Renal cortex interstitium (tissue), 11 donors: ENCODE data around the gene FZR1. TPM values are rescaled to one million over a fixed set of nuclear protein-coding genes. Genes with fewer than 3 reads are reported as not detected.

Experiments
- DNase-seq, 11 donors: peaks; one replicate each; pipeline ENCODE4 v3.0.0-alpha.2; 2013; ENCODE audit warnings: low read depth in 9 of 11, low spot score in 4 of 11; ENCODE audit errors: extremely low read depth in 1 of 11
- polyA plus RNA-seq, 3 donors: library from polyadenylated mRNA; unstranded; fragments of 120-200 nt; gene quantifications; one replicate each; pipeline ENCODE4 v1.2.1, GENCODE V29; 2013; ENCODE audit not compliant: insufficient read length in 3 of 3

Gene FZR1
- polyA plus RNA-seq, 3 donors: 41.8 to 65.0 (median 55.1) TPM

DNA sequence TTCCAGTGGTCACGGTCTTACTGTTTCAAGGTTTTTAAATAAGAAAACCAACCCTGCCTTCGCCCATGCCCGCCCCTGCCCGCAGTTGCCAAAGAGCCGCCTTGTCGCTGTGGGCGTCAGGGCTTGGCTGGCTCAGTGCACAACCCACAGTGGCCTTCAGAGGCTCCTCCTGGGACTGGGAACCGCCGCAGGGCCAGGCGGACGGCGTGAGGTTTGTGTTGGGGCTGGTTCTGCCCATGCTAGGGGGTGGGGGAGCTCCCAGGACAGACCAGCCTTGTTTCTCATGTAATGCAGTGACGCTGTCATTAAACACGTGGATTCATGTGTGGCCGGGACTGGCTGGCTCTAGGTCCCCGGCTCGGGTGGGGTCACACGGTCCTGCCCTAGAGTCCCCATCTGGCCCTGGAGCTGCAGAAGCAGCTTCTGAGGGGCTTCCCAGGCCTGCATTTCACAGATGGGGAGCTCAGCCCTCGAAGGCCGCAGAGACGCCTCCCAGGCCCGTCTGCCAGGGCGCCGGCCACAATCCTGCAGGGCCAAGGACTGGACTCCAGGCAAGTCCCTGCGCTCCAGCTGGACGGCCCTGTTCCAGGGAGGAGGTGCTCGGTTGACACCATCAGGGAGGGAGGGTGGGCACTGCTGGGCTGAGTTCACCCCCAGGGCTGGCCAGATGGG, 30.5 kb downstream of the FZR1 start:
- no peak for DNase-seq

- no peak for DNase-seq
These were observed 31.0 kb downstream of the FZR1 start for GRCh38 chr19:3537101-3537437.

DNA sequence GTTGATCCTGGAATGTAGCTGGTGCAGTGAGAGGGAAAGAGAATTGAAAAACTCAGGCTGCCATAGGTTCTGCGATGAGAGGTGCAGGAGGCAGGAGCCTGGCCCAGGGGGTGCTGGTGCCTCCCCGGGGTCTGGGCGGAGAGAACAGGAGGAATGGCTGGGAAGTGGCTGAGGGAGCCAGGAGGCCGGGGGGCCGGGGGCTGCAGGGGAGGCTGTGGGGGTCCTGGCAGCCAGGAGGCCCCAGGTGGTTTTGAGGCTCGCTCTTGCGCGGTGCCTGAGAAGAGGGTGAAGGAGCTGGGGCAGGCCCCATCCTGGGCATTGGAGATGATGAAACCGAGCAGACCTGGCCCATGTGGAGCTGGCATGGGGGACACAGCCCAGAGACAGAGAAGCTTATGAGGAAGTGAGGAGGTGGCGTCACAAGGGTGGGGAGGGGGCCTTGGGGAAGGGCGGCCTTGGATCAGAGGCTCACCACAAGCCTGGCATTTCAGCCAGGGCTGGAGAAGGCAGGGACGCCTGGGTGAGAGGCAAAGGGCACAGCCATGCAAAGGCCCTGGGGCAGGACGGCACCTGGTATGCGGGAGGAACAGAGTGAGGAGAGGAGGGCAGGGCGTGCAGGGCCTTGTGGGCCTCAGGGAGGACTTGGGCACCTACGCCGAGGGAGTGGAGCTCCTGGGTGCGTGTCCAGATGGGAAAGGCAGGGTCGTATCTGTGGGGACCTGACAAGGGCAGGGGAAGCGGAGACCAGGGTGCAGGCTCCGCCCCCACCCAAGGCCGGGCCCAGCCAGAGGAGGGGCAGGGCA, 31.5 kb downstream of the FZR1 start:
- no peak for DNase-seq

GRCh38 chr19:3538258-3538929, 32.3 kb downstream of the FZR1 start:
- DNase-seq: no peak

DNA sequence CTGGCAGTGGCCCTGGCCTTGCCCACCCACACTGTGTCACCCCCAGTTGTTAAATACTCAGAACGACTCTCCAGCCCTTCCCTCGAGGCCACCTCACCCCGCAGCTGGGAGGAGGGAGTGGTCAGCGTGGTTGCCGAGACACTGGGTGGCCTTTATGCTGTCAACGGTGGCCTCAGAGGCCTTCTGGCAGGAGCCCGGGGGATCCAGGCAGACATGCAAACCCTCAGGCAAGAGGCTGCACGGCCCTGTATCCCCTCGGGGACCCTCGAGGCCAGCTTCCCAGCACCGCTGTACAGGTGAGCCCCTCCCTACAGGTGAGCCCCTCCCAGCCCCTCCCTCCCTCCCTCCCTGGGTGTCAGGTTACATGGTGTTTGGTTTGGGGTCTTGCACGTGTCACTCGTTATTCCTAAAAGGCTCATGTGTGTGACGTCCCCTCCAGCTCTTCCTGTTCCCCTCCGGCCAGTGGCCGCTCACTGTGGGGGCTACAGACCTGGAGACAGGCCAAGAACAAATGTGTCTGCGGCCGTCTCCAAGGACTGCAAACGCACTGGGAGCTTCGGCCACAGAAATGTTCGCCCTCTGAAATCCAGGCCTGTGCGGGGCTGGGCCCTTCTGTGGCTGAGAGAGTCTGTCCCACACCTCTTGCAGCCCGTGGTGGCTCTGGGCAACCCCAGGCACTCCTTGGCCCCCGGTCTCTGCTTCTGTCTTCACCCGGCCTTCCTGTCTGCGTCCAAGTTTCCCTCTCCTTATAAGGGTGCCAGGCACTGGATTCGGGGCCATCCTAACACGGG, 33.0 kb downstream of the FZR1 start, which contains the start of gene TEKTIP1:
TEKTIP1 (plus strand) TSS at position 210 of the 791 bp plus-strand sequence; CDS start at position 214, 4 bp downstream.
- no peak for DNase-seq

- no peak for DNase-seq
These were observed 33.6 kb downstream of the FZR1 start for GRCh38 chr19:3539756-3540118.

DNA sequence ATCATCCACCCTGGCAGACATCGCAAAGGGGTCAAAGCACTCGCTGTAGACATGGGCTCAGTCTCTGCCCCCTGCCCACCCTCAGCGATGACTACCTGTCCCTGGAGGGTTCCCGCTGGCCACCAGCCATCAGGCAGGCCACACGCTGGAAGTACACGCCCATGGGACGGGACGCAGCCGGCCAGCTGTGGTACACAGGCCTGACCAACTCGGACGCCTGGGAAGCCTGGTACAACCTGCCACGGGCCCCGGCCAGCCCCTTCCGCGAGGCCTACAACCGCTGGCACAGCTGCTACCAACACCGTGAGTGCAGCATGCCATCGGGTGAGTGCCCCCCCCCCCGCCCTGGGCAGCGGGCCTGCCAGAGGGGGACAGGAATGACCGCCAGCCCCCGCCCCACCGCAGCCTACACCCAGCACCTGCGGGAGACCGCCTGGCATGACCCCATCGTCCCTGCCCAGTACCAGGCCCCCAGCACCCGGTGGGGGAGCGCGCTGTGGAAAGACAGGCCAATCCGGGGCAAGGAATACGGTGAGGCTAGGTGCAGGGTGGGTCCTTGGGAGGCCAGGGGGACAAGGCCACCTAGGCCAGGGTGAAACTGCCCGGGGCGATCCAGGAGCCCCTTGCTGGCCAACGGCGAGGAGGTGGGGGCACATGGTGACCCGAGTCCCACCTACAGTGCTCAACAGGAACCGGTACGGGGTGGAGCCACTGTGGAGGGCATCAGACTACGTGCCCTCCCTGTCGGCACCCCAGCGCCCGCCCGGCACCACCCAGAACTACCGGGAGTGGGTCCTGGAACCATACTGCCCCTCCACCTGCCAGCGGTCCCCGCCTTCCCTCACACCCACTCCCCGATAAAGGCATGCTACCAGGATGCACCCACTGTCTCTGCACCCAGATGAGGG, 37.3 kb downstream of the FZR1 start:
- no peak for DNase-seq

DNA sequence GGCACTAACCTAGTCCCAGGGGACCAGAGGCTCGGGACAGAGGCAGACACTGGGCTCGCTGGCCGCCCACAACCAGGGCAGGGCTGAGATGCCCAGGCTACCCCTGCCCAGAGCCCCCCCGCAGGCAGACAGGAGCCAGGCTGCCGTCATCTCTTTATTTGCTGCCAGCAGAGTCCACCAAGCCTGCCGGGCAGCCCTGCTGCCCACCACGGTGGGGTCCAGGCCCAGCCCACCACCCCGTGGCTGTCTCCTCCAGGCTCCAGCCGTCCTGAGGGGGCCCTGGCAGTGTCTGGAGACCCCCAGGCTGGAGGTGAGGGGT, 37.9 kb downstream of the FZR1 start:
- DNase-seq: no peak

DNA sequence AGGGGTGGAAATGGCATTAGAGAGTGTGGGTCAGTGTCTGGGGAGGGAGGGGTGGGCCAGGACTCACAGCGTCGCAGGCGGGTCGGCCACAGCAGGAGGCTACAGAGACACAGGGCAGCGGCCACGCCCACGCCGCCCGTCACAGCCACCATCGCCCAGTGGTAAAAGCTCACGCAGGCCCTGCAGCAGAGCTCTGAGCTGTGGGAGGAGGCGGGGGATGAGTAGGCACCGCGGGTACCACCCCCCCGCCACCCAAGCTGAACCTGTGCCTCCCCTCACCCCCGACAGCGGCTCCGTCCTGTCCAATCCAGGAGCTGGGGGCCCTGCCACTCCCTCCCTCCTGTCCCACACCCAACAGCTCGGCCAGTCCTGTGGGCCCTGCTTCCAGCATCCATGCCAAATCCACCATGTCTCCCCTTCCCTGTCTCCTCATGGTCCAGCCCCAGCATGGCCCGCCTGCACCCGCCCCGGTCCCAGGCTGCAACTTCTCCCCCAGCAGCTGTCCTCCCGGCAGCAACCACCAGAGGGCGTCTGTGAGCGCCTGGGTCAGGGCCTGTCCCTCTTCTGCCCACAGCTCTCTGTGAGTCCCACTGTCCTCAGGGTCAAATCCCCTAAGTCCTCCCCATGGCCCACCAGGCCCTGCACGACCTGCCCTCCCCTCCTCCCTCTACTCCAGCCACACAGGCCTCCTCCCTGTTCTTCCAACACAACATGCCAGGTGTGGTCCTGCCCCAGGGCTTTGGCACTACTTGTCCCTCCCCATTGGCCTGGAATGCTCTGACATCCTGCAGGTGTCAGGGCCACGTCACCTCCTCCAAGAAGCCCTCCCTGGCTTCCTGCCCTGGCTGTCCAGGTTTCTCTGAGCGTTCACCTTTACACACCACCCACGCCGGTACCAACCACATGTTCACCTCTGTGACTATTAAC, 38.9 kb downstream of the FZR1 start:
- DNase-seq: no peak

DNA sequence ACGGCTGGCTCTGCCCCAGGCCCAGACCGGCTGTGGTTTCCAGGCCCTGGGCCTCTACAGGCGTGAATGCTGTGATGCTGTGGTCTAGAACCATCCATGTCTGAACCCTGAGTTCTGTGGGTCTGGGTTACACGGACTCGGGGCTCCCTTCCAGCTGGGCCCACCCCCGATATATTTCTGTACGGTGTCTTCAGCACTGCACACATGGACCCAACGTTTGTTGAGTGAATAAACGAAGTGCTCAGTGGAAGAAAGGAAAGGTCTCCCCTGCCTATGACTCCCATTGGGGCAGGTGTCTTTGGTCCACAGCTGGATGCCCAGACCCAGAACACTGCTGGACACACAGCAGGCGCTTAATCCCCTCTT, 39.5 kb downstream of the FZR1 start:
- DNase-seq: no peak

DNA sequence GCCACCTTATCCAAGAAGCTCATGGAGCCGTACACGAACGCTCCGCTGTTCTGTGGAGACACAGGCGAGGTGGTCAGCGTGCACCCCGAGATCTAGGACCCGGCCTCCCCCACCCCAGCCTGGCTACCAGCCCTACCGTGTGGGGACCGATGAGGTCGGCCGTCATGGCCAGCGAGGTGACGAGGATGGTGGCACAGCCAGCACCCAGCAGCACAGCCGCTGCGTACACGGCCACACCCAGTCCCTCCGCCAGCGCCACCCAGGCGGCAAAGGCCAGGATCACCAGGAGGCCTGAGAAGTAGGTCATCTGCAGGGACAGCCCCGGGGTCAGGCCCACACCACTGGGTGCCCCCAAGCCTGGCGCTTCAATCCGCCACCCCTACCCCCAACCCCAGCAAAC, 40.0 kb downstream of the FZR1 start:
- no peak for DNase-seq

DNA sequence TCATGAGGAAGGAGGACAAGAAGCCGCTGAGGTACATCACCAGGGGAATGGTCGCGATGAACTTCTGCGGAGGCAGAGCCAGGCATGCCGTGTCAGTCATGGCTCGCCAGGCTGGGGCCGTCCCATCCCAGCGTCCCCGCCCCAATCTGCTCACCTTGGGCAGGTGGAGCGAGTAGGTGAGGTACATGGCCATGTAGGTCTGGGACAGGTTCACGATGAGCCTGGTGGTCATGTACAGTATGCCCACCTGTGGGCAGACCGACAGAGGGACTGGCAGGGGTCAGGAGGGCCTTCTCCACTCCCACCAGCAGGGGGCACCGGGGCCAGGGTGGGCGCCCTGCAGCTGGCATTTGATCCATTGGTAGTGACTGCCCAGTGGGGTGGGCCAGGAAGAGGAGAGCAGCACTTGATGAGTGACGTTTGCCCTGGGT, 41.2 kb downstream of the FZR1 start:
- no peak for DNase-seq

DNA sequence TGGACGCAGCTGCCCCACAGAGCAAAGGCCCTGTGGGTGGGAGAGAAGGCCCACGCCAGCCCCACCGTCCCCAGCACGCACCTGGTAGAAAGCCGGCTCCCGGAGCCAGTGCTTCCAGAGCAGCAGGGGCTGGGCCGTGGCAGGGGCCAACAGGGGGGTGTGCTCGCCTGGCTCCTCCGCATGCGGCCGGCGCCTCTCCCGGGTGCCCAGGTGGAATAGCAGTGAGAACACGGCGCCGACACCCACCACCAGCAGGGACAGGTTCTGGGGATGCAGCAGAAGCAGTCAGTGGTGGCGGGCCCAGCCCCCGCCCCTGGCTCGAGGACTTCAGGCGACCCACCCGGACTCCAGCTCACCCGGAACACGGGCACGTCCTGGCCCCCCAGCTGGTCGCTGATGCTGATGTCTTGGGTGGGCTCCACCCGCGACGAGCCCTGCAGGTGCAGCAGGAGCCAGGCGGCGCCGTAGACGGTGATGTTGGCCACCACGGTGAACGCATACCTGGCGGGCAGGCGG, 41.7 kb downstream of the FZR1 start:
- DNase-seq: no peak

DNA sequence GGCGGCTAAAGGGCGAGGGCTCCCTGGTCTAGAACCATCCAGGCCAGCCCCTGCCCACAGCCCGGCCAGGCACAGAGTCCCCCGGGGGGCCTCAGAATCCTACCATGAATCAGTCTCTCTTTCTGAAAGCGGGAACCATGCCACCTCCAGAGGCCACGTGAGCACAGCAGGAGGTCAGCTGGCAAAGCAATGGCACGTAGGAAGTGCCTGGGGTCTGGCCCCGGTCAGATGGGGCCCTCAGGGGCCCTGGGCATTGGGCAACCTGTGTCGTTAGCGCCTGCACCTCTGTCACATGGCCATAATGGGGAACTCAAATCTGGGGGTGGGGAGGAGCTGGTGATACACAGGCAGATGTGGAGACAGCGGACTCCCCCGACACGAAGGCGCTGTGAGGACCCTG, 42.5 kb downstream of the FZR1 start:
- DNase-seq: no peak

- DNase-seq: no peak
These were observed 43.7 kb downstream of the FZR1 start for GRCh38 chr19:3549816-3550215.

GRCh38 chr19:3550947-3551791, 45.1 kb downstream of the FZR1 start:
- no peak for DNase-seq

DNA sequence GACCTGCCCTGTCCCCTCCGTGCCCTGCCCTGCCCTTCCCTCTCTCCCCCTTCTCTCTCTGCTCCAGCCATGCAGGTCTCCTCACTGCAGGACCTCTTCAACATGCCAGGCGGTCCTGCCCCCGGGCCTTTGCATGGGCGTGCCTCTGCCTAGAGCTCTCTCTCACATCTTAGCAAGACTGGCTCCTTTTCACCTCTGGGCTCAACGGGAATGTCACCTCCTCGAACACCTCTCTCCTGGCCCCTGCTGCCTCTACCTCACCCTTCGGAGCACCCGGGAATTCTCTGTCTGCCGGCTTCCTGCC, 45.6 kb downstream of the FZR1 start:
- DNase-seq: no peak
